ENCODE data around the gene PDK4.
"Not testable (repeated sequence)": the region's sequence is repeated elsewhere in the genome, so short reads cannot be mapped to it uniquely, and the experiment has no call there.

The PDK4 gene

DNA sequence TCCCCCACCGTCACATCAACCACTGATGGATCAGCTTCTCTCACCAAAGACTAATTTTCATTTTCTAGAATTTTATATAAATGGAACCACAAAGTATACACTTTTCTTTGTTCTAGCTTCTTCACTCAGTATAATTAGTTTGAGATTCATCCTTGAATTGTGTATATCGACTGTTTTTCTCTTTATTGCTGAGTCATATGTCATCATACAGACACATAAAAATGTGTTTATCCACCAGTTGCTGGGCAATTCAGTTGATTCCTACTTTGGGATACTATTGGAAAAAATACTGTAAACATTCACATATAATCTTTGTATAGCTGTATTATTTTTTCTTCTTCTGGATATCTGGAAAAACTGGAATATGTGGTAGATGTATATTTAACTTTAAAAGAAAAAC, 26.6 kb downstream of the PDK4 start:
- no peak for DNase-seq (ENCODE audit: low read depth in 2 of 2)

DNA sequence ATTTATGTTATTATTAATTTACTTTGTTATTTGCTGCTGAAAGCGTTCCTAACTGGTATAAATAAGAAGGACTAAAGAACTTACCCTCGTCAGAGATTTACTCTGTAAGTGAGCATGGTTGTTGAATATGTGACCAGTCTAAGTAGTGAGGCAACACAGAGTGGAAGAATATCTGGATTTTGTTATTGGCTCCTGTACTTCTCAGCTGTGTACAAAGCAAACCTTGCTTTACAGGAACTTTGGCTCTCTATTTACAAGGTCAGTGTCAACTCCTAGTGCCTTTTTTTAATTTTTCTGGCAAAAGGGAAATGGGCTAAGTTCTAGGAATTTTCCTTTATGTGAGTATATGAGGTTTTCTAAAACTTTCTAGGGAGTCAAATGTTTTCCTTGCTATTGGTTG, 35.6 kb downstream of the PDK4 start:
- DNase-seq (ENCODE audit: low read depth in 2 of 2), result no peak

- DNase-seq (ENCODE audit: low read depth in 2 of 2), result no peak
These were observed 37.5 kb downstream of the PDK4 start for GRCh38 chr7:95558864-95559263.

- no peak for DNase-seq (ENCODE audit: low read depth in 2 of 2)
These were observed 39.5 kb downstream of the PDK4 start for GRCh38 chr7:95556777-95557176.

- no peak for DNase-seq (ENCODE audit: low read depth in 2 of 2)
These were observed 42.4 kb downstream of the PDK4 start for GRCh38 chr7:95553939-95554338.

- not testable (repeated sequence) for DNase-seq (ENCODE audit: low read depth in 2 of 2)
These were observed 44.0 kb downstream of the PDK4 start for GRCh38 chr7:95552010-95552926.

DNA sequence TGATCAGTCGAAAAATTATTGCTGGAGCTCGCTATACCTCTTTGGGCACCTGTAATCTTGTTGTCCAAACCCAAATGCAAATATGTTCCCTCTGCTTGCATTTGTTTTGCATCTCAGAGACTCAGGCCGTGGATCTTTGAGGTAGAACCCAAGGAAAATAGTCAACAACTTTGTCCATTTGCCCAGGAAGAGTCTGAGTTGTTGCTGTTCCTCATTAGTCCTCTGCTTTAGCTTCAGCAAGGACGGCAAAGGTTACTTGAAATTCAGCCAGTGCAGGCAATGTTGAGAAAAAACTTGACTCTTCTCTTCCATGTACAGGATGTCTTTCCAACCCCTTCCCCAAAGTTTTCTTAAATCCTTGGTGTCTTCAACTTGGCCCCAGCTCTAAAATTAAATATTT, 45.8 kb downstream of the PDK4 start:
- DNase-seq (ENCODE audit: low read depth in 2 of 2), result no peak

- DNase-seq (ENCODE audit: low read depth in 2 of 2), result no peak
These were observed 46.3 kb downstream of the PDK4 start for GRCh38 chr7:95549818-95550529.

GRCh38 chr7:95547361-95548348, 48.7 kb downstream of the PDK4 start:
- no peak for DNase-seq (ENCODE audit: low read depth in 2 of 2)

GRCh38 chr7:95546647-95547046, 49.7 kb downstream of the PDK4 start:
- DNase-seq (ENCODE audit: low read depth in 2 of 2), result no peak

GRCh38 chr7:95545673-95546072, 50.6 kb downstream of the PDK4 start:
- no peak for DNase-seq (ENCODE audit: low read depth in 2 of 2)

GRCh38 chr7:95545007-95545615, 51.2 kb downstream of the PDK4 start:
- no peak for DNase-seq (ENCODE audit: low read depth in 2 of 2)

GRCh38 chr7:95544171-95544570, 52.1 kb downstream of the PDK4 start:
- no peak for DNase-seq (ENCODE audit: low read depth in 2 of 2)

DNA sequence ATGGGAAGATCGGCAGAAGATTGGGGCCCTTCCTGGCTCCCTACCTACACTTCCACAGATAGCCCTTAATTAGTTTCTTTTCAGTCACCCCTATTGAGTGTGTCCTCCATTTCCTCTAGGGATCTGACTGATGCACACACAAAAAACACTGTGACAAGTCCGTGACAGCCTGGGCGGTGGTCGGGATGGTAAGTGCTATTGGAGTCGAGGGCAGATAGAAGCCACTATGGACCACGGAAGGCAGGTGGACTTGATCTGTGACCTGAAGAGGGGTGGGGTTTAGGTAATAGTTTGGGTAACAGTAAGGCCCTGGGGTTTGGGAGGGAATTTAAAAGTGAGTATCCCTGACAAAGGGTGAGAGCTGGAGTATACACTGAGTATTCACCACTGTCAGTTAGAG, 53.0 kb downstream of the PDK4 start:
- DNase-seq (ENCODE audit: low read depth in 2 of 2), result no peak

DNA sequence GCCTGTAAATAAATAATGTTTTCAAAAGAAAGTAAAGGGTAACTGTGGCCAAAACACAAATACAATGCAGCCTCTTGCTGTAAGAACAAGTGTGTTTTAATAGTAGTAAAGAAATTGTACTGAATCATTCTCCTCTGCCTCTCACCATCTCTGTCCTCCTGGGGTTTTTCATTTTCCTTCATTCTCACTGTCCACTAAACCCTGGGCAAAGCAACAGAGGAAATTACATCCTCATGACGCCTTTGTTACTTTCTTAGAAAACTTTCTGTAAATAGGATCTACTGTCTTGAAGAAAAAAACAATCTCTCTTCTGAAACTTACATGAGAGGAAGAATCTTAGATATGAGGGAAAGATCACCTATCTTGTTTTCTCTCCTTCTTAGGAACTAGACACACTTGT, 56.0 kb downstream of the PDK4 start:
- DNase-seq (ENCODE audit: low read depth in 2 of 2), result no peak

DNA sequence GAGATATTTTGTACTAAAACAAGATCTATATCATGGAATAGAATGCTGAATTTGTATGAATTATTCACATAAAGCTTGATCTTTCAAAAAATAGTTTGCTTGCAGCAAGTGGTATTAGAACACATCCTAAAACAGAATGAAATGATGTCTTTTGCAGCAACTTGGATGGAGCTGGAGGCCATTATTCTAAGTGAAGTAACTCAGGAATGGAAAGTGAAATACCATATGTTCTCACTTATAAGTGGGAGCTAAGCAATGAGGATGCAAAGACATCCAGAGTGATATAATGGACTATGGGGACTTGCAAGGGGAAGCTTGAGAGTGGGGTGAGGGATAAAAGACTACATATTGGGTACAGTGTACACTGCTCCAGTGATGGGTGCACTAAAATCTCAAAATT, 56.9 kb downstream of the PDK4 start:
- no peak for DNase-seq (ENCODE audit: low read depth in 2 of 2)

- no peak for DNase-seq (ENCODE audit: low read depth in 2 of 2)
These were observed 58.8 kb downstream of the PDK4 start for GRCh38 chr7:95537468-95537867.

GRCh38 chr7:95536656-95537311, 59.5 kb downstream of the PDK4 start:
- DNase-seq (ENCODE audit: low read depth in 2 of 2), result no peak

GRCh38 chr7:95535662-95536061, 60.7 kb downstream of the PDK4 start:
- no peak for DNase-seq (ENCODE audit: low read depth in 2 of 2)

DNA sequence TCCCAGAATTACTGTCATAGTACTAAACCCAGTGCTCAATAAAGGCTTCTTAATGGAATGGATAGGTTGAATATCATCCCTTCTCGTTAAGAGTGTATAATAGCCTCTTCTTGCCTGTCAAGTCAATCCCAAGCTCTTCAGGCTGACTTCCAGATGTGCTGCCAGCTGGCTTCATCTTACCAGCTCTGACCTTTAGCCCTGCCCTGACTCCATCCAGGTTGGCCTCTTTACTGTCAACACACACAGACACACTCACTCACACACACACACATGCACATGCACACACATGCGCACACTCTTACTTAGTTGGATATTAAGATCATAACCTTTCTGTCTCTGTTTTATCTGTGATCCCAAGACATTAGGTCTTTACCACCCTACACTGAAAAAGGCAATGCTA, 61.5 kb downstream of the PDK4 start:
- no peak for DNase-seq (ENCODE audit: low read depth in 2 of 2)

Data from fibroblast of skin of left quadriceps (primary cell).